Measurements from ENCODE around the gene IDH2.

IDH2 gene

DNA sequence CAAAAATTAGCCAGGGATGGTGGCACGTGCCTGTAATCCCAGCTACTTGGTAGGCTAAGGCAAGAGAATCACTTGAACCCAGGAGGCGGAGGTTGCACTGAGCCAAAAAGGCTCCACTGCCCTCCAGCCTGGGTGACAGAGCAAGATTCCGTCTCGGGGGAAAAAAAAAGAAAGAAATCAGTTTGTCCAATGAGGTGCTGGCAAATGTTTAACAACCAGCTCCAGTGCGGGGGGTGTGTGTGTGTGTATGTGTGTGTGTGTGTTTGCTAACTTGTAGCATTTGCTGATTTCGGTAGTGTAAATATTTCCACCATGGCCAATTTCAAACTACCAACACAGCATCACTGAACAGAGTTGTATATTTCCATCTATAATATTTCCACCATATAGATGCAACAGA is 23.8 kb upstream of the IDH2 start (continued):
- TF ChIP-seq, protein P1, sequence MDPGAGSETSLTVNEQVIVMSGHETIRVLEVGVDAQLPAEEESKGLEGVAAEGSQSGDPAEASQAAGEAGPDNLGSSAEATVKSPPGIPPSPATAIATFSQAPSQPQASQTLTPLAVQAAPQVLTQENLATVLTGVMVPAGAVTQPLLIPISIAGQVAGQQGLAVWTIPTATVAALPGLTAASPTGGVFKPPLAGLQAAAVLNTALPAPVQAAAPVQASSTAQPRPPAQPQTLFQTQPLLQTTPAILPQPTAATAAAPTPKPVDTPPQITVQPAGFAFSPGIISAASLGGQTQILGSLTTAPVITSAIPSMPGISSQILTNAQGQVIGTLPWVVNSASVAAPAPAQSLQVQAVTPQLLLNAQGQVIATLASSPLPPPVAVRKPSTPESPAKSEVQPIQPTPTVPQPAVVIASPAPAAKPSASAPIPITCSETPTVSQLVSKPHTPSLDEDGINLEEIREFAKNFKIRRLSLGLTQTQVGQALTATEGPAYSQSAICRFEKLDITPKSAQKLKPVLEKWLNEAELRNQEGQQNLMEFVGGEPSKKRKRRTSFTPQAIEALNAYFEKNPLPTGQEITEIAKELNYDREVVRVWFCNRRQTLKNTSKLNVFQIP (CRISPR knock-in tag; IDR thresholded peaks at IDR 0.05; ENCODE audit: borderline replicate concordance, low read depth) = no peak
- no peak for TF ChIP-seq SNAI2 (CRISPR knock-in tag; IDR thresholded peaks at IDR 0.05)
- no peak for TF ChIP-seq CSDC2 (CRISPR knock-in tag; IDR thresholded peaks at IDR 0.05)

DNA sequence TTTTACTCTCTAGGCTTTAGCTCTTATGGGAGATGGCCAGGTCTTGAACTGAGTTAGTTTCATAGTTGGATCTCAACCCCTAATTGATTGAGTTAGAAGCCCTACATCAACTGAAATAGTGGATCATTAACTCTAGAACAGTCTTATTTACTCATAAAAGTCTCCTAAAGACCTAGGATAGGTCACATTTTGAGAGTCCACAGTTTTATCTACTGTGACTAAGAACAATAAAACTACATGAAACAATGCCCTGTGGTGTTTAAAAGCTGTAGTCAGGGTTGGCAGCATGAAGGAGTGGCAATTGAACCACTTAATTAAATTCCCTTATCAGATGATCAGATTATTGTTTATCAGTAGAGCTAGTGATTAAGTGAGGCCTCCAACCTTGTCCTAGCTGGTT is 22.2 kb upstream of the IDH2 start:
- TF ChIP-seq, protein P2, sequence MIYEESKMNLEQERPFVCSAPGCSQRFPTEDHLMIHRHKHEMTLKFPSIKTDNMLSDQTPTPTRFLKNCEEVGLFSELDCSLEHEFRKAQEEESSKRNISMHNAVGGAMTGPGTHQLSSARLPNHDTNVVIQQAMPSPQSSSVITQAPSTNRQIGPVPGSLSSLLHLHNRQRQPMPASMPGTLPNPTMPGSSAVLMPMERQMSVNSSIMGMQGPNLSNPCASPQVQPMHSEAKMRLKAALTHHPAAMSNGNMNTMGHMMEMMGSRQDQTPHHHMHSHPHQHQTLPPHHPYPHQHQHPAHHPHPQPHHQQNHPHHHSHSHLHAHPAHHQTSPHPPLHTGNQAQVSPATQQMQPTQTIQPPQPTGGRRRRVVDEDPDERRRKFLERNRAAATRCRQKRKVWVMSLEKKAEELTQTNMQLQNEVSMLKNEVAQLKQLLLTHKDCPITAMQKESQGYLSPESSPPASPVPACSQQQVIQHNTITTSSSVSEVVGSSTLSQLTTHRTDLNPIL (CRISPR knock-in tag; IDR thresholded peaks at IDR 0.05; ENCODE audit: low read depth) = no peak
- TF ChIP-seq RARB (CRISPR knock-in tag; IDR thresholded peaks at IDR 0.05) (no peak), ZFP30 (CRISPR knock-in tag; IDR thresholded peaks at IDR 0.05) (no peak), ISL1 (CRISPR knock-in tag; IDR thresholded peaks at IDR 0.05) (no peak), ZNF565 (CRISPR knock-in tag; conservative IDR thresholded peaks at IDR 0.05; ENCODE audit: low read depth) (no peak), GLIS3 (CRISPR knock-in tag; IDR thresholded peaks at IDR 0.05) (no peak), ZNF8 (CRISPR knock-in tag; IDR thresholded peaks at IDR 0.05) (no peak)
- TF ChIP-seq, protein P3, sequence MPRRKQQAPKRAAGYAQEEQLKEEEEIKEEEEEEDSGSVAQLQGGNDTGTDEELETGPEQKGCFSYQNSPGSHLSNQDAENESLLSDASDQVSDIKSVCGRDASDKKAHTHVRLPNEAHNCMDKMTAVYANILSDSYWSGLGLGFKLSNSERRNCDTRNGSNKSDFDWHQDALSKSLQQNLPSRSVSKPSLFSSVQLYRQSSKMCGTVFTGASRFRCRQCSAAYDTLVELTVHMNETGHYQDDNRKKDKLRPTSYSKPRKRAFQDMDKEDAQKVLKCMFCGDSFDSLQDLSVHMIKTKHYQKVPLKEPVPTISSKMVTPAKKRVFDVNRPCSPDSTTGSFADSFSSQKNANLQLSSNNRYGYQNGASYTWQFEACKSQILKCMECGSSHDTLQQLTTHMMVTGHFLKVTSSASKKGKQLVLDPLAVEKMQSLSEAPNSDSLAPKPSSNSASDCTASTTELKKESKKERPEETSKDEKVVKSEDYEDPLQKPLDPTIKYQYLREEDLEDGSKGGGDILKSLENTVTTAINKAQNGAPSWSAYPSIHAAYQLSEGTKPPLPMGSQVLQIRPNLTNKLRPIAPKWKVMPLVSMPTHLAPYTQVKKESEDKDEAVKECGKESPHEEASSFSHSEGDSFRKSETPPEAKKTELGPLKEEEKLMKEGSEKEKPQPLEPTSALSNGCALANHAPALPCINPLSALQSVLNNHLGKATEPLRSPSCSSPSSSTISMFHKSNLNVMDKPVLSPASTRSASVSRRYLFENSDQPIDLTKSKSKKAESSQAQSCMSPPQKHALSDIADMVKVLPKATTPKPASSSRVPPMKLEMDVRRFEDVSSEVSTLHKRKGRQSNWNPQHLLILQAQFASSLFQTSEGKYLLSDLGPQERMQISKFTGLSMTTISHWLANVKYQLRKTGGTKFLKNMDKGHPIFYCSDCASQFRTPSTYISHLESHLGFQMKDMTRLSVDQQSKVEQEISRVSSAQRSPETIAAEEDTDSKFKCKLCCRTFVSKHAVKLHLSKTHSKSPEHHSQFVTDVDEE (CRISPR knock-in tag; IDR thresholded peaks at IDR 0.05) = no peak
- ATAC-seq = no peak

DNA sequence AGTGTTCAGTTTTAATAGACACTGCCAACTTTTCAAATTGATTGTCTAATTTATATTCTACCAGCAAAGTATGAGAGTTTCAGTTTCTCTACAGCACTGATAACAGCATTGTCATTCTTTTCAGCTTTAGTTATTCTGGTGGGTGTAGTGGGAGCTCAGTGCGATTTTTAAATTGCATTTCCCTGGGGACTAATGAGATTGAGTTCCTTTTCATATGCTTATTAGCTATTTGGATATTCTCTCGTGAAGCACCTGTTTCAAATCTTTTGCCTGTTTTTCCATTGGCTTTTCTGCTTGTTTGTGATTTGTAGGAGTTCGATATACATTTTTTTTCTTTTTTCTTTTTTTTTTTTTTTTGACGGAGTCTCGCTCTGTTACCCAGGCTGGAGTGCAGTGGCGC is 18.8 kb upstream of the IDH2 start:
- no peak for ATAC-seq
- TF ChIP-seq, protein P1 (CRISPR knock-in tag; IDR thresholded peaks at IDR 0.05; ENCODE audit: borderline replicate concordance, low read depth) = no peak
- TF ChIP-seq SNAI2 (CRISPR knock-in tag; IDR thresholded peaks at IDR 0.05) (no peak), ARNTL (CRISPR knock-in tag; IDR thresholded peaks at IDR 0.05; ENCODE audit: borderline replicate concordance, low read depth) (no peak), ZFP30 (CRISPR knock-in tag; IDR thresholded peaks at IDR 0.05) (no peak), RARB (CRISPR knock-in tag; IDR thresholded peaks at IDR 0.05) (no peak), ZNF565 (CRISPR knock-in tag; conservative IDR thresholded peaks at IDR 0.05; ENCODE audit: low read depth) (no peak), ZFP3 (CRISPR knock-in tag; IDR thresholded peaks at IDR 0.05) (no peak), OSR1 (CRISPR knock-in tag; IDR thresholded peaks at IDR 0.05) (no peak), TOX (CRISPR knock-in tag; IDR thresholded peaks at IDR 0.05; ENCODE audit: borderline replicate concordance) (no peak), CSDC2 (CRISPR knock-in tag; IDR thresholded peaks at IDR 0.05) (no peak), ZC3H10 (CRISPR knock-in tag; IDR thresholded peaks at IDR 0.05) (no peak), ESRRG (CRISPR knock-in tag; IDR thresholded peaks at IDR 0.05) (no peak), ZNF8 (CRISPR knock-in tag; IDR thresholded peaks at IDR 0.05) (no peak), BACH2 (CRISPR knock-in tag; IDR thresholded peaks at IDR 0.05; ENCODE audit: borderline replicate concordance) (no peak)
- TF ChIP-seq, protein P4, sequence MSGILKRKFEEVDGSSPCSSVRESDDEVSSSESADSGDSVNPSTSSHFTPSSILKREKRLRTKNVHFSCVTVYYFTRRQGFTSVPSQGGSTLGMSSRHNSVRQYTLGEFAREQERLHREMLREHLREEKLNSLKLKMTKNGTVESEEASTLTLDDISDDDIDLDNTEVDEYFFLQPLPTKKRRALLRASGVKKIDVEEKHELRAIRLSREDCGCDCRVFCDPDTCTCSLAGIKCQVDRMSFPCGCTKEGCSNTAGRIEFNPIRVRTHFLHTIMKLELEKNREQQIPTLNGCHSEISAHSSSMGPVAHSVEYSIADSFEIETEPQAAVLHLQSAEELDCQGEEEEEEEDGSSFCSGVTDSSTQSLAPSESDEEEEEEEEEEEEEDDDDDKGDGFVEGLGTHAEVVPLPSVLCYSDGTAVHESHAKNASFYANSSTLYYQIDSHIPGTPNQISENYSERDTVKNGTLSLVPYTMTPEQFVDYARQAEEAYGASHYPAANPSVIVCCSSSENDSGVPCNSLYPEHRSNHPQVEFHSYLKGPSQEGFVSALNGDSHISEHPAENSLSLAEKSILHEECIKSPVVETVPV (CRISPR knock-in tag; IDR thresholded peaks at IDR 0.05) = no peak
- TF ChIP-seq, protein P5, sequence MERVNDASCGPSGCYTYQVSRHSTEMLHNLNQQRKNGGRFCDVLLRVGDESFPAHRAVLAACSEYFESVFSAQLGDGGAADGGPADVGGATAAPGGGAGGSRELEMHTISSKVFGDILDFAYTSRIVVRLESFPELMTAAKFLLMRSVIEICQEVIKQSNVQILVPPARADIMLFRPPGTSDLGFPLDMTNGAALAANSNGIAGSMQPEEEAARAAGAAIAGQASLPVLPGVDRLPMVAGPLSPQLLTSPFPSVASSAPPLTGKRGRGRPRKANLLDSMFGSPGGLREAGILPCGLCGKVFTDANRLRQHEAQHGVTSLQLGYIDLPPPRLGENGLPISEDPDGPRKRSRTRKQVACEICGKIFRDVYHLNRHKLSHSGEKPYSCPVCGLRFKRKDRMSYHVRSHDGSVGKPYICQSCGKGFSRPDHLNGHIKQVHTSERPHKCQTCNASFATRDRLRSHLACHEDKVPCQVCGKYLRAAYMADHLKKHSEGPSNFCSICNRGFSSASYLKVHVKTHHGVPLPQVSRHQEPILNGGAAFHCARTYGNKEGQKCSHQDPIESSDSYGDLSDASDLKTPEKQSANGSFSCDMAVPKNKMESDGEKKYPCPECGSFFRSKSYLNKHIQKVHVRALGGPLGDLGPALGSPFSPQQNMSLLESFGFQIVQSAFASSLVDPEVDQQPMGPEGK (CRISPR knock-in tag; IDR thresholded peaks at IDR 0.05; ENCODE audit: borderline replicate concordance) = no peak
